ENCODE measurements around the gene PIN1. TPM values are rescaled to one million over a fixed set of nuclear protein-coding genes. Genes with fewer than 3 reads are reported as not detected.

Gene PIN1
- total RNA-seq (ENCODE audit: low replicate concordance), result 54.6 and 134 TPM in 2 replicates

DNA sequence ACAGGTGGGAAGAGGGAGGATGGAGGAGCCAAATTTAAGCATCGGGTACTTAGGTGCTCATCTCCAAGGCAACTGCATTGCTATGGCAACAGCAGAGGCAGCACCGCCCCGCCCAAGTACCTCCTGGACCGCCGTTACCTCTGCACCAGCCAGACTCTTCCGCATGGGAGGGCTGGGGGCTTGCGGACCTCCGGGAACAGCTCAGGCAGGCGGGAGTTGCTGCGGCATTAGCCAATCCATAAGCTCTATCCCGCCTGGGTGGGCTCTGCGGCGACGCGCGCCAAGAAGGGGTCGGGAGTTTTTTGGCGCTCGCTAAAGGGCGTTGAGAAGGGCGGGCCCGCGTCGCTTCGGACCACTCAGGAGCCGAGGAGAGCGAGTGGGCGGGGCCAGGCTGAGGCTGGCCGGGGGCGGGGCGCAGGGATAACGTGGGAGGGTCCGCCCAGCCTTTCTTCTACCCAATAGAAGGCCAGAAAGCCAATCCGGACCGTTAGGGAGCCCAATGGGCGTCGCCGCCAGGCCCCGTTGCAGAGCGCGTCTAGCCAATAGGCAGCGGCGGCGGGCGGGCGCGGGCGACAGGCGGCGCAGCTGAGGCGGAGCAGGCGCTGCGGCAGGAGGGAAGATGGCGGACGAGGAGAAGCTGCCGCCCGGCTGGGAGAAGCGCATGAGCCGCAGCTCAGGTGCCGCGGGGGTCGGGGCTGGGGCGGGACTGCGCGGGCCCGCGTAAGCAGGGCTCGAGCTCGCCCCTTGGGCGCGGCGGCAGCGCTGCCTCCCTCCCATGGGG is at the start of gene PIN1:
TSS of gene PIN1 (plus strand) at position 593 of the 781 bp plus-strand sequence. CDS start at position 620, 27 bp downstream.

DNA sequence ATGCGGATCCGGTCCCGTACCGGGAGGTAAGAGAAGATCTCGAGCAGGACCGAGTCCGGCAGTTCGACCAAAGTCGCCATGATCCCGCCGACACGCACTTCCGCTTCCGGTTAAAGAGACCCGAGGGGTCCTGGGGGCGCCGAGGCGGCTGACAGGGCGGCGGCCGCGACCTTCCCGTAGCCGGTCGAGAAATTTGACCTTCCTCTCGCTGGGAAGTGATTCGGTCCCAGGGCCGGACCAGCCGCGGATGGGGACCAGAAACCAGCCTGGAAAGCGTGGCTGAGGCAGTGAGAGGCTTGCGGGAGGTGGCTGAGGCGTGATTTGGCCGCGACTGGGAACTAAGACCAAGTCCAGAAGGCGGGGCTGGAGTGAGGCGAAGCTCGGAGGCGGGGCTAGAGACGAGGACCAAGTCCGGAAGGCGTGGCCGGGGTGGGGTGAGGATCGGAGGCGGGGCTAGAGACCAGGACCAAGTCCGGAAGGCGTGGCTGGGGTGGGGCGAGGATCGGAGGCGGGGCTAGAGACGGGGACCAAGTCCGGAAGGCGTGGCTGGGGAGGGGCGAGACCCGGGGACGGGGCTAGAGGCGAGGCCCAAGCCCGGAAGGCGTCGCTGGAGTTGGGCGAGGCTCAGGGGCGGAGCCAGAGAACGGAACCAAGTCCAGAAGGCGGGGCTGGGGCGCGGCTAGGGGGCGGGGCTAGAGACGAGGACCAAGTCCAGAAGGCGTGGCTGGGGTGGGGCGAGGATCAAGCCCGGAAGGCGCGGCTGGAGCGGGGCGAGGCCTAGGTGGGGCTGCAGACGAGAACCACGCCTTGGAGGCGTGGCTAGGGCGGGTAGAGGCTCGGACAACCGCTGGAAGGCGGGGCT is 16.2 kb upstream of the PIN1 start, which contains the start of gene FBXL12:
TSS of gene FBXL12 (minus strand) at position 346 of the 862 bp plus-strand sequence. CDS start at position 80, 266 bp downstream.

DNA sequence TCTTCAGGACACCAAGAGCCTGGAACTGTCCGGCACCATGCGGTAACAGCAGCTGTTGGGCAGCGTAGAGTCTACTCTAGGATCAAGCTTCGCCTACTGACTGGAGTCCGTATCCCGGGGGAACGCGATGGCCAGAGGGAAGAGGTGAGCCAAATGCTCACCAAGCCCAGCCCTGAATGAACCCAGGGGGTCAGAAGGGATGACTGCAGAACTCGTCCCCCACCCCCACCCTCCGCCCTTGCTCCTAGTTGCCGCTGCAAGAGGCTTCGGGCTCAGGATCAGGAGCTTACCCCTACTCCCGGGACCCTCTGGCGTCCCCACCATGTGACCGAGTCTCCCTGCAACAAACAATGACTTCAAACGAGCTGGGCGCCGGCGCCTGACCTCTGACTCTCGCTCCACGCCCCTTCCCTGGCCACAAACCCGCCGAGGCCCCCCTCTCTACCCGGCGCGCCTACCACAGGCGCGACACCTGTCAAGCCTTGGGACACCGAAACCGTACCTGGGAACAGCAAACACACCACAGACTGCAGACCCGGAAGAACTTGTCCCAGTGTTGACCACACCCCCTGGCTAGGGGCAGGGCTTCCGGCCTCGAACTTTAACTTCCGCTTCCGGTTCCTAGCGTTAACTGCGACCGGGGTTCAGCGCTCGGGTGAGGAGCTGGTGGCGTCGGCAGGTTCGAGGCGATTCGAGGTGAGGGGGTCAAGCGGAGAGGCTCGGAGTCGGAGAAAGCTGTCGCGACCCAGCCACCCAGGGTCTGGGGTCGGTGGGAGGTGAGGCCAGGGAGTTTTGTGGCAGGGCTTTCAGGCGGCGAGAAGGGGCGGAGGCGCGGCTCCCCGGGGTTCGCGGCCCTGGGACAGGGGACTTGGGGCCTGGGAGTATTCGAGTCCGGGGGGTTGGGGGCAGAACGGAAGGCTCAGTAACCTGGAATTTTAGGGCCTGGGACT is 7.6 kb upstream of the PIN1 start, which contains the start of gene UBL5:
TSS of gene UBL5 (plus strand) at position 630 of the 950 bp plus-strand sequence. CDS start 420 bp downstream, outside the sequence.

Other genes with a start within 250 kb of the PIN1 start
- 41.6 and 49.4 TPM in 2 replicates for gene ZNF561, start 214.1 kb upstream of the PIN1 start, total RNA-seq (ENCODE audit: low replicate concordance)
- gene ZNF562, start 160.2 kb upstream of the PIN1 start, total RNA-seq (ENCODE audit: low replicate concordance), result 25.6 and 27.1 TPM in 2 replicates
- 8.0 and 12.2 TPM in 2 replicates for gene ZNF846, start 66.6 kb upstream of the PIN1 start, total RNA-seq (ENCODE audit: low replicate concordance)
- 13.2 and 14.6 TPM in 2 replicates for gene FBXL12, start 16.2 kb upstream of the PIN1 start, total RNA-seq (ENCODE audit: low replicate concordance)
- 279 and 284 TPM in 2 replicates for gene UBL5, start 7.4 kb upstream of the PIN1 start, total RNA-seq (ENCODE audit: low replicate concordance)
- 1.4 and 16.1 TPM in 2 replicates for gene OLFM2, start 101.2 kb downstream of the PIN1 start, total RNA-seq (ENCODE audit: low replicate concordance)
- 0.38 and 4.3 TPM in 2 replicates for gene COL5A3, start 175.2 kb downstream of the PIN1 start, total RNA-seq (ENCODE audit: low replicate concordance)
- not detected in 2 replicates for gene RDH8, start 178.2 kb downstream of the PIN1 start, total RNA-seq (ENCODE audit: low replicate concordance)